ENCODE results near the gene CPZ. TPM values are rescaled to one million over a fixed set of nuclear protein-coding genes. Genes with fewer than 3 reads are reported as not detected.

CPZ gene
- total and polyA plus RNA-seq, 2 experiments from 2014 or later, result 13.4 to 19.0 TPM

- Histone ChIP-seq H3K79me2 (ENCODE audit: insufficient read depth) (no peaks in the 10 kb centered on the region), H3K4me2 (ENCODE audit: unreplicated experiment) (no peak overlapping the region), H3K4me1 (ENCODE audit: insufficient read depth) (no peaks in the 10 kb centered on the region), H3K27ac (no peak overlapping the region), H3K4me3 (no peak overlapping the region), H3K9me2 (ENCODE audit: insufficient read depth) (no peaks in the 10 kb centered on the region), H3K9ac (no peak overlapping the region), H3K27me3 (replicated peaks; ENCODE audit: insufficient read depth) (no peaks in the 10 kb centered on the region), H2AFZ (no peak overlapping the region), H3K9me3 (ENCODE audit: low read depth) (no peaks in the 10 kb centered on the region), H3K36me3 (ENCODE audit: low read depth) (no peaks in the 10 kb centered on the region), H4K20me1 (ENCODE audit: insufficient read depth) (no peaks in the 10 kb centered on the region), H3F3A (ENCODE audit: insufficient read depth) (no peaks in the 10 kb centered on the region)
- WGBS, 2 experiments (ENCODE audit: low coverage in 1 of 2, low lambda C conversion rate in 2 of 2, missing lambda C conversion rate in 2 of 2), result 73 to 82% methylated on average over 10 of the region's 10 CpGs
- in situ Hi-C loops (cut with MboI), result loop anchor here (25.0 kb wide), 1 partner anchor 364 kb away; no protein-coding TSS in a partner anchor
- DNase-seq, result no peak
- TF ChIP-seq EZH2phosphoT487 (IDR thresholded peaks at IDR 0.05; ENCODE audit: insufficient read depth, low read depth), result no peak
- TF ChIP-seq EZH2 (IDR thresholded peaks at IDR 0.05; ENCODE audit: insufficient read depth, poor library complexity, severe bottlenecking), result no peak
Observed at GRCh38 chr4:8601556-8601955, 9.0 kb downstream of the CPZ start.

- Histone ChIP-seq H3K27ac (no peak overlapping the region), H3K9me3 (ENCODE audit: low read depth) (no peaks in the 10 kb centered on the region), H3K9ac (no peak overlapping the region), H3K27me3 (replicated peaks; ENCODE audit: insufficient read depth) (no peaks in the 10 kb centered on the region), H3F3A (ENCODE audit: insufficient read depth) (no peaks in the 10 kb centered on the region), H3K4me1 (ENCODE audit: insufficient read depth) (no peaks in the 10 kb centered on the region), H4K20me1 (ENCODE audit: insufficient read depth) (no peaks in the 10 kb centered on the region), H3K9me2 (ENCODE audit: insufficient read depth) (no peaks in the 10 kb centered on the region), H3K79me2 (ENCODE audit: insufficient read depth) (no peaks in the 10 kb centered on the region), H3K4me3 (no peak overlapping the region), H3K36me3 (ENCODE audit: low read depth) (no peaks in the 10 kb centered on the region), H2AFZ (no peak overlapping the region), H3K4me2 (ENCODE audit: unreplicated experiment) (no peak overlapping the region)
- 76 to 77% methylated on average over 16 to 19 of the region's 19 CpGs for WGBS, 2 experiments (ENCODE audit: low coverage in 1 of 2, low lambda C conversion rate in 2 of 2, missing lambda C conversion rate in 2 of 2)
- TF ChIP-seq EZH2phosphoT487 (IDR thresholded peaks at IDR 0.05; ENCODE audit: insufficient read depth, low read depth), result no peak
- no peak for TF ChIP-seq EZH2 (IDR thresholded peaks at IDR 0.05; ENCODE audit: insufficient read depth, poor library complexity, severe bottlenecking)
- in situ Hi-C loops (cut with MboI), result loop anchor here (25.0 kb wide), 1 partner anchor 366 kb away; no protein-coding TSS in a partner anchor
- DNase-seq, result no peak
Observed at GRCh38 chr4:8602686-8603430, 10.3 kb downstream of the CPZ start.

GRCh38 chr4:8603931-8604330 lies 11.4 kb downstream of the CPZ start:
- Histone ChIP-seq H3K9me2 (ENCODE audit: insufficient read depth) (no peaks in the 10 kb centered on the region), H3K27me3 (replicated peaks; ENCODE audit: insufficient read depth) (no peaks in the 10 kb centered on the region), H3K4me2 (ENCODE audit: unreplicated experiment) (no peak overlapping the region), H3K9me3 (ENCODE audit: low read depth) (no peaks in the 10 kb centered on the region), H3K4me1 (ENCODE audit: insufficient read depth) (no peaks in the 10 kb centered on the region), H4K20me1 (ENCODE audit: insufficient read depth) (no peaks in the 10 kb centered on the region), H2AFZ (no peak overlapping the region), H3K79me2 (ENCODE audit: insufficient read depth) (no peaks in the 10 kb centered on the region), H3K9ac (no peak overlapping the region), H3K36me3 (ENCODE audit: low read depth) (no peaks in the 10 kb centered on the region), H3K27ac (no peak overlapping the region), H3K4me3 (no peak overlapping the region), H3F3A (ENCODE audit: insufficient read depth) (no peaks in the 10 kb centered on the region)
- in situ Hi-C loops (cut with MboI), result loop anchor here (25.0 kb wide), 1 partner anchor 367 kb away; no protein-coding TSS in a partner anchor
- 79% methylated on average over 21 to 22 of the region's 22 CpGs for WGBS, 2 experiments (ENCODE audit: low coverage in 1 of 2, low lambda C conversion rate in 2 of 2, missing lambda C conversion rate in 2 of 2)
- TF ChIP-seq EZH2phosphoT487 (IDR thresholded peaks at IDR 0.05; ENCODE audit: insufficient read depth, low read depth), result no peak
- no peak for TF ChIP-seq EZH2 (IDR thresholded peaks at IDR 0.05; ENCODE audit: insufficient read depth, poor library complexity, severe bottlenecking)
- DNase-seq, result no peak

GRCh38 chr4:8605289-8605688 lies 12.7 kb downstream of the CPZ start:
- in situ Hi-C loops (cut with MboI), result loop anchor here (25.0 kb wide), 1 partner anchor 368 kb away; no protein-coding TSS in a partner anchor
- no peaks in the 10 kb centered on the region for H3K79me2 ChIP-seq (ENCODE audit: insufficient read depth)
- H2AFZ ChIP-seq, result no peak overlapping the region
- no peak overlapping the region for H3K4me3 ChIP-seq
- H3K9ac ChIP-seq, result no peak overlapping the region
- no peaks in the 10 kb centered on the region for H3F3A ChIP-seq (ENCODE audit: insufficient read depth)
- 78 to 80% methylated on average over 1 of the region's 1 CpG for WGBS, 2 experiments (ENCODE audit: low coverage in 1 of 2, low lambda C conversion rate in 2 of 2, missing lambda C conversion rate in 2 of 2)
- no peaks in the 10 kb centered on the region for H3K4me1 ChIP-seq (ENCODE audit: insufficient read depth)
- H4K20me1 ChIP-seq (ENCODE audit: insufficient read depth), result no peaks in the 10 kb centered on the region
- no peaks in the 10 kb centered on the region for H3K36me3 ChIP-seq (ENCODE audit: low read depth)
- DNase-seq, result no peak
- H3K27ac ChIP-seq, result no peak overlapping the region
- H3K9me2 ChIP-seq (ENCODE audit: insufficient read depth), result no peaks in the 10 kb centered on the region
- H3K4me2 ChIP-seq (ENCODE audit: unreplicated experiment), result no peak overlapping the region
- TF ChIP-seq EZH2 (IDR thresholded peaks at IDR 0.05; ENCODE audit: insufficient read depth, poor library complexity, severe bottlenecking), result no peak
- no peak for TF ChIP-seq EZH2phosphoT487 (IDR thresholded peaks at IDR 0.05; ENCODE audit: insufficient read depth, low read depth)
- H3K9me3 ChIP-seq (ENCODE audit: low read depth), result no peaks in the 10 kb centered on the region
- H3K27me3 ChIP-seq (replicated peaks; ENCODE audit: insufficient read depth), result no peaks in the 10 kb centered on the region
